Prostate gland (tissue), 2 donors: ENCODE measurements around the gene FRG1.

ENCODE experiments used
- CTCF ChIP-seq, 4 experiments: fragments of 200-600 bp in 2 of 4; fragments of 450-650 bp in 2 of 4; sonication (generic) in 2 of 4; IDR thresholded peaks; 1 replicate in 3 of 4; 2 replicates in 1 of 4; pipeline ENCODE4 v1.5.1; 2016 to 2019; ENCODE audit warnings: antibody characterized with exemption in 4 of 4, mild to moderate bottlenecking in 2 of 4, moderate library complexity in 2 of 4
- POLR2A ChIP-seq: fragments of 450-650 bp; IDR thresholded peaks from one replicate; pipeline ENCODE4 v1.6.1; 2016; ENCODE audit warnings: antibody characterized with exemption, mild to moderate bottlenecking
- POLR2AphosphoS5 ChIP-seq: sonication (generic); formaldehyde crosslinking; IDR thresholded peaks from one replicate; pipeline ENCODE4 v1.6.1; 2017; ENCODE audit warnings: antibody characterized with exemption

DNA sequence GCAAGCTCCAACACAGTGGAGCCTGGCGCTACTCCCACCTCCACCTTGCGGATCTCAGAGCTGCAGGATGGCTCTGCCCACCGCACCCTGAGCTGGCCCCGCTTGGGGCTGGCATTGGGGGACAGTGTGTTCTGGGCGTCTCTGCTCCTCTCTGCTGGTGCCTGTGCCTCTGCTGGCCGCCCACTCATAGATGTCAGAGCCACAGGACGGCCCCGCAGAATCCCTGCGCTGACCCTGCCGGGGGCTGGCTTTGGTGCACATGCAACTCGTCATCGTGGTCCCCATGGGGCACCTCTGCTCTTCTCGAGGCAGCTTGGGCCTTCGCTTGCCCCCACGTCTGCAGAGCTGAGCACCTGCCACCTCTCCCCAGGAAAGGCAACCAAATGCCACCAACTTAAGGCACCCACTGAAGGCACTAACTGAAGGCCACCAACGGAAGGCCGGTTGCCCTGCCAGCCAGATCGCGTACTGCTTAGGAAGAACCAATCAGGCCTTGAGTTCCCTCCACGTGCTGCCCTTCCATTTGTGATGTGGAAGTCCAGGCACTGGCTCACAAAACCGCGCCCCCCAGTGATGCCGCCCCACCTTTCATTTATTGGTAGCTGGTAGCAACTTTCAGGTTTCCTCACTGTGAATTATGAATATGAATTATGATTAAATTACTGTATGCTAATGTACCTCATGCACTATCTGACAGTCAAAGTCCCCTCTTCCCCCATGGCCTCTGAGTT lies 23.3 kb upstream of the FRG1 start:
- TF ChIP-seq CTCF (IDR thresholded peaks at IDR 0.05), result no peak
- TF ChIP-seq POLR2AphosphoS5, result no peak
- TF ChIP-seq POLR2A, result no peak
